Panc1 (cell line): ENCODE measurements around the gene NTNG1.

Source experiments
- CTCF ChIP-seq: fragments of 450-650 bp; IDR thresholded peaks from 2 replicates; pipeline ENCODE4 v1.5.1; 2017; ENCODE audit warnings: mild to moderate bottlenecking
- POLR2AphosphoS5 ChIP-seq: IDR thresholded peaks from 2 replicates; pipeline ENCODE4 v1.6.1; 2012; ENCODE audit warnings: mild to moderate bottlenecking, low read depth, low read length, moderate library complexity
- REST ChIP-seq, 2 experiments: IDR thresholded peaks; 2 replicates each; pipeline ENCODE4 v1.6.1; 2011 to 2012; ENCODE audit warnings: low read depth in 2 of 2, control low read depth in 1 of 2, low read length in 1 of 2, mild to moderate bottlenecking in 1 of 2, moderate library complexity in 1 of 2; ENCODE audit not compliant: insufficient read depth in 1 of 2
- SIN3A ChIP-seq: IDR thresholded peaks from 2 replicates; pipeline ENCODE4 v1.6.1; 2012; ENCODE audit warnings: low read depth, mild to moderate bottlenecking, low read length, moderate library complexity, borderline replicate concordance; ENCODE audit not compliant: insufficient read depth
- TCF7L2 ChIP-seq: IDR thresholded peaks from 2 replicates; pipeline ENCODE4 v1.6.1; 2011; ENCODE audit warnings: mild to moderate bottlenecking, low read depth, low read length, inconsistent platforms

- TF ChIP-seq CTCF (no peak), SIN3A (no peak), POLR2AphosphoS5 (no peak), REST (IDR thresholded peaks at IDR 0.05; ENCODE audit: insufficient read depth in 1 of 2, low read depth in 2 of 2, low read length in 1 of 2) (no peak), TCF7L2 (no peak)
Observed at GRCh38 chr1:107267489-107267888, 126.7 kb downstream of the NTNG1 start.
